Spleen (tissue), 7 donors: ENCODE results near the gene BRF1.
A peak's percentile ranks its signal among the peaks of the same experiment; 100 is the strongest.

Source experiments
- POLR2A ChIP-seq, 3 donors: fragments of 450-650 bp; IDR thresholded peaks; one replicate each; pipeline ENCODE4 v1.5.1; 2017; ENCODE audit warnings: antibody characterized with exemption in 3 of 3, mild to moderate bottlenecking in 1 of 3
- POLR2AphosphoS5 ChIP-seq, 3 donors: sonication (generic); formaldehyde crosslinking; IDR thresholded peaks; one replicate each; pipeline ENCODE4 v1.5.1; 2017; ENCODE audit warnings: antibody characterized with exemption in 3 of 3
- TF ChIP-seq, protein P1 (sequence below), 11 experiments: fragments of 200-600 bp in 7 of 11; fragments of 450-650 bp in 4 of 11; sonication (generic) in 4 of 11; IDR thresholded peaks in 8 of 11; conservative IDR thresholded peaks in 3 of 11; 1 replicate in 7 of 11; 2 replicates in 4 of 11; pipeline versions ENCODE4 v1.4.0 to v1.8.0; 2016 to 2021; ENCODE audit warnings: antibody characterized with exemption in 11 of 11, inconsistent platforms in 4 of 11, mild to moderate bottlenecking in 1 of 11
- donor health status: DM: no; HTN: no; CAD: no; lungs with moderate emphysema.
- donor health status: DM: no; HTN: no; CAD: no.
- donor health status: DM: no; HTN: no; CAD: no.

DNA sequence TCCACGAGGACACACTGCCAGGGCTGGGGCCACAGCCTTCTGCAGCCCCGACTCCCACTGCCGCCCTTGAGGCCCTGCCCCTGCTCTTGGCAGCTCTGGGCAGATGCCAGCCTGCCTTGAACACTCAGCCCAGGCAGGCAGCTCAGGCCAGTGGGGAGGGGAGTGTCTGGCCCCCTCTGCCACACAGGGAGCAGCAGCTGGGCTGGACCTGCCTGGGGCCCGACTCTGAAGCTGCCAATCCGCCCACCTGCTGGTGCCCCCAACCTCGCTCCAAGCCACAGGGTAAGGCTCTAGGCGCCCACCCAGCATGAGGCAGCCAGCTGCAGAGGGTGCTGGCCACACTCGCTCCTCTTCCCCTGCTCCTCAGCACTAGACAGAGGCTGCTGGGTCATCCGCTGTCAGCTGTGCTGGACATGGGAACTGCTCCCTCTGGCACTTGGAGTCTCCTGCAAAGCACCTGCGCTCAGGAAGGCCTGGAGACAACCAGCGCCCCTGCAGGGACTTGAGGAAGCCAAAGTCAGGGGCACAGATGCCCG lies 95.1 kb downstream of the BRF1 start:
- TF ChIP-seq, protein P1, sequence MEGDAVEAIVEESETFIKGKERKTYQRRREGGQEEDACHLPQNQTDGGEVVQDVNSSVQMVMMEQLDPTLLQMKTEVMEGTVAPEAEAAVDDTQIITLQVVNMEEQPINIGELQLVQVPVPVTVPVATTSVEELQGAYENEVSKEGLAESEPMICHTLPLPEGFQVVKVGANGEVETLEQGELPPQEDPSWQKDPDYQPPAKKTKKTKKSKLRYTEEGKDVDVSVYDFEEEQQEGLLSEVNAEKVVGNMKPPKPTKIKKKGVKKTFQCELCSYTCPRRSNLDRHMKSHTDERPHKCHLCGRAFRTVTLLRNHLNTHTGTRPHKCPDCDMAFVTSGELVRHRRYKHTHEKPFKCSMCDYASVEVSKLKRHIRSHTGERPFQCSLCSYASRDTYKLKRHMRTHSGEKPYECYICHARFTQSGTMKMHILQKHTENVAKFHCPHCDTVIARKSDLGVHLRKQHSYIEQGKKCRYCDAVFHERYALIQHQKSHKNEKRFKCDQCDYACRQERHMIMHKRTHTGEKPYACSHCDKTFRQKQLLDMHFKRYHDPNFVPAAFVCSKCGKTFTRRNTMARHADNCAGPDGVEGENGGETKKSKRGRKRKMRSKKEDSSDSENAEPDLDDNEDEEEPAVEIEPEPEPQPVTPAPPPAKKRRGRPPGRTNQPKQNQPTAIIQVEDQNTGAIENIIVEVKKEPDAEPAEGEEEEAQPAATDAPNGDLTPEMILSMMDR (IDR thresholded peaks at IDR 0.05 in 8 of 11, conservative IDR thresholded peaks at IDR 0.05 in 3 of 11) = no peak
- TF ChIP-seq POLR2A (IDR thresholded peaks at IDR 0.05) (no peak), POLR2AphosphoS5 (IDR thresholded peaks at IDR 0.05) (peak in 2 of 3 donors; percentile 26 to 52)
